Fibroblast of pulmonary artery (primary cell): ENCODE data around the gene TMEM235.

Source experiments
- DNase-seq: peaks from one replicate; pipeline ENCODE4 v3.0.0-alpha.2; 2010; ENCODE audit warnings: low read depth
- H3K4me3 ChIP-seq: replicated peaks from 2 replicates; pipeline ENCODE4 v1.5.1; 2011; ENCODE audit warnings: low read depth, mild to moderate bottlenecking, control low read depth, low read length, moderate library complexity
- CTCF ChIP-seq: IDR thresholded peaks from 2 replicates; pipeline ENCODE4 v1.5.1; 2011; ENCODE audit warnings: mild to moderate bottlenecking, control low read depth, low read length, inconsistent platforms; ENCODE audit errors: missing control alignments

Gene TMEM235

GRCh38 chr17:78268951-78269905 is 37.8 kb downstream of the TMEM235 start:
- H3K4me3 ChIP-seq: no peak overlapping the region
- no peak for TF ChIP-seq CTCF
- DNase-seq: peak; percentile 84

DNA sequence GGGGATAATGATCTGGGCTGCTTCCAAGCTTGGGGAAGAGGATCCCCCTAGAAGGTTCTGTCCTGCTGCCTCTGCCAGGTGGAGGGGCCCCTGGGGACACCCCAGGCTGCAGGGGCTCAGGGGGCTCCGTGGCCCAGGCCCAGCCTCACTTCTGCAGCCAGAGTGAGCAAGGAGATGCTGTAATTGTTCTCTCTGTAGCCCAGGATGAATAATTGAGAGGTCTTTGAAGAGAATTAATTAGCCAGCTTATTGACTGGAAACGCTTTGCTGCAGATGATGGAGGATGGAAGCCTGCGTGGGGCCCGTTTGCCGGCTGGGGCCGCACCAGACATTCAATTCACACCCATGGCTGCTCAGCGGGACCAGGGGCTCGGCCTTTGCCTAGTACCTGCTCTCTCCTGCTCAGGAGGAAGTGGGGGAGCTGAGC is 38.5 kb downstream of the TMEM235 start:
- TF ChIP-seq CTCF: no peak

DNA sequence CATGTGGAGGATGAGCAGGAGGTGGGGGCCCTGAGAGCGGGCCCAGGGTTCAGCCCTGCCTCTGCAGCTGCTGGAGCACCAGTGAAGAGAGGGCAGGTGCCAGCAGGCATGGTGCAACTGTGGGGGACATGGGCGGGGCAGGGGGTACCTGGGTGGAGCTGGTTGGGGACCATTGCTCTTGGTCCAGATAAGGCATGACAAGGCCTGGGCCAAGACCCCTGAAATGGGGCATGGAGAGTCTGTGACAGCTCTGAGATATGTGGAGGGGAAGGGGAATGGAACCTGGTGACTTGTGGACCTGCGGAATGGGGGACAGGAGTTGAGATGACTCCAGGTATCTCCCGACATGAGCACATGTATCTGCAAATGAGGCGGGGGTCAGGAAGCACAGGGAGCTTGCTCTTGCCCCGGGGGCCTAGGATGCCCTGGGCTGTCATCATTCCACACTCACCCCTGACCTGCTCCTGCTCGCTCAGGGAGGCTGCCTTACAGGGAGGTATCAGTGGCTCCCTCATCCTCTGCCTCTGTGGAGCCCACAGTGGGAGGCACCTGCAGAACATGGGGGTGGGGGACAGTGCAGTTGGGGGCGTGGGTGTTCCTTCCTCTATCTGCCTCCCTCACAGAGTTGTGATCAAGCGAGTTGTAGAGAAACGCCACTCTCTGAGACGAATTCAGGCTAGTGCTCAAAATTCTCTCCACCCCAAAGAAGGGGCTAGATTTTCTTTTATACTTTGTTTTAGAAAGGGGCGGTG is 40.2 kb downstream of the TMEM235 start:
- no peak for DNase-seq
- H3K4me3 ChIP-seq: no peak overlapping the region
- no peak for TF ChIP-seq CTCF

More for the DNA sequence above, 38.5 kb downstream of the TMEM235 start:
- no peak for DNase-seq
- H3K4me3 ChIP-seq: no peak overlapping the region

DNA sequence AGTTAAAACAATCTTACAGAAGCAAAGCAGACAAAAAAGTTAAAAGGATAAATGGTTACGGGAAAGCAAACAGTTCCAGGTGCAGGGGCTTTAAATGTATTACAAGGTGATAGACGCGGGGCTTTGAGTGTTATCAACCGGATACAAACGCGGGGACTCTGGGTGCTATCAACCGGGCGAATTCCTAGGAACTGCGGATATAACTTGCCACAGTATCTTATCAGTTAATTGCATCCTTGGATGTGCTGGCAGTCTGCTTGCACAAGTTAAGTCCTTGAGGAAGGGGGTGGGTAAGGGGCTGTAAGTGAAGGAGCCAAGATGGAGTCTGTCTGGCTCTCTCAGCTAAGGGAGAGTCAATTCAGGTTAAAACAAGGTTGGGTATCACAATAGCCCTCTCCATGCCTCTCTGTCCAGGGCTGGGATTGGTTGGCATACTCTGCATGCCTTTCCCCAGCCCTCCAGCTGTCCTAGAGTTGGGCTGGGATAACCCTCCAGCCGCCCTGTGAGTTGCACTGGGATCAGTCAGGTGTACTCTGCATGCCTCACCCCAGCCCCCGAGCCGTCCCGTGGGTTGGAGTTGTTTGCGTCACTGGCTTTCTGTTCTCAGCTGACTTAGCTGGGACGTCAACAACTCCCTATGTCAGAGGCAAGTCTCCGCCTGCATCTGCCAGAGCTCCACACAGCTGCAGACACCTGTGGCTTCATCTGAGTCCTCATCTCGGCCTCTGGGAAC is 40.9 kb downstream of the TMEM235 start:
- DNase-seq: peak; percentile 92
- no peak overlapping the region for H3K4me3 ChIP-seq
- TF ChIP-seq CTCF: no peak

DNA sequence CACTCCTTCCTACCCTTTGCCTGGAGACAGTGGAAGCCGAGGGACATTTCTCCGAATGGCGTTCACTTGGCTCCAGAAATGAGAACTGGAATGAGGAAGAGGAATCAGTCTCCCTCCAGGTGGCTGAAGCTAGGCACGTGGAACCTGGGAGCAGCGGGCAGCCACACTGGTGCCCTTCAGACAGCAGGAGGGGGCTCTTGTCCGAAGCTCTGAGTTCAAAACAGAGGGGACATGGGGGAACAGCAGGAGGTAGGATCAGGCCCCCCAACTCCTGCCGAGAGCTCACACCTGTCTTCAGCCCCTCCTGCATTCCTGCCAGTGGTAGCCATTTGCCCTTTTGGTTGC is 41.5 kb downstream of the TMEM235 start:
- DNase-seq: no peak
- H3K4me3 ChIP-seq: no peak overlapping the region
- TF ChIP-seq CTCF: no peak

GRCh38 chr17:78273813-78274212 is 42.4 kb downstream of the TMEM235 start:
- TF ChIP-seq CTCF: no peak
- no peak for DNase-seq
- H3K4me3 ChIP-seq: no peak overlapping the region
